ENCODE data around the gene MUC15. TPM values are rescaled to one million over a fixed set of nuclear protein-coding genes. Genes with fewer than 3 reads are reported as not detected.

MUC15 gene
- total and polyA plus RNA-seq, 2 of the 8 experiments (the other 6 are each of a cell fraction or from before 2014, with no cell fraction given) = not detected

DNA sequence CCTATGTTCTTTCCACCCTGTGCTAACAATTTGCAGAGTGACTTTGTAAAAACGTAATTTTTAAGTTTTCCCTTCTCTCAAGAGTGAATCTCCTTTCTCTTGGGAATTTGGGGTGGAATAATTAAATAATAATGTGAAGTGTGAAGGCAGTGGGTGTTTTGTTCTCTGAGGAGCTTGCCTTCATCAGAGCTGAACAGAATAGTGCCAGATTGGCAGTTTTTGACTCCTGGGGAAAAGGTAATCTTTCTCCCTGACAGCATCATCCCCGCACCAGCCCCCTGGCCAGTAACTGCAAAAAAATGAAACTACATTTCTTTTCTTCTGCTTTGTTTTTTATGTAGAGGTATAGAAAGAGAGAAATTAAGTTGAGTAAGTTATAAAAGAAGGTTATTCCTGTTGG lies 59.9 kb downstream of the MUC15 start:
- ChIA-PET POLR2A (ENCODE audit: partially characterized antibody) (no interaction called here), CTCF (ENCODE audit: partially characterized antibody) (interaction anchor here (1.5 kb wide), 1 partner anchor 228 kb away, joined by 5 read pairs; no protein-coding TSS in a partner anchor)
- Histone ChIP-seq H3K4ac (replicated peaks; ENCODE audit: insufficient read length, low read depth, low read length) (no peak overlapping the region), H3K27me3 (replicated peaks in 1 of 4; ENCODE audit: control insufficient read depth in 3 of 4, extremely low read depth in 1 of 4, insufficient read depth in 3 of 4, low read length in 3 of 4) (no peaks in the 10 kb centered on the region), H3K4me3 (ENCODE audit: extremely low read depth in 1 of 4, insufficient read depth in 2 of 4, low read depth in 3 of 4, low read length in 4 of 4) (no peak overlapping the region), H4K91ac (replicated peaks; ENCODE audit: insufficient read length, low read length) (no peak overlapping the region), H3K79me1 (ENCODE audit: low read depth, low read length) (no peaks in the 10 kb centered on the region), H4K20me1 (replicated peaks in 1 of 2; ENCODE audit: control insufficient read depth in 1 of 2, insufficient read depth in 2 of 2, low read length in 2 of 2) (no peaks in the 10 kb centered on the region), H4K5ac (ENCODE audit: insufficient read length, low read depth, low read length) (no peak overlapping the region), H3K36me3 (ENCODE audit: control insufficient read depth in 2 of 4, insufficient read depth in 4 of 4, low read length in 3 of 4) (no peaks in the 10 kb centered on the region), H2AFZ (ENCODE audit: low read length) (no peak overlapping the region), H2BK5ac (ENCODE audit: low read depth, low read length) (no peak overlapping the region), H4K8ac (ENCODE audit: extremely low read depth, insufficient read depth, low read length) (no peak overlapping the region), H3K9ac (replicated peaks in 1 of 4; ENCODE audit: extremely low read depth in 1 of 4, low read depth in 3 of 4, low read length in 3 of 4) (no peak overlapping the region), H3K9me3 (ENCODE audit: insufficient read depth in 2 of 2, low read depth in 1 of 2, low read length in 1 of 2) (no peaks in the 10 kb centered on the region), H3K14ac (ENCODE audit: insufficient read length) (no peak overlapping the region), H3K18ac (ENCODE audit: extremely low read depth, low read length) (no peak overlapping the region), H3K23me2 (ENCODE audit: low read depth, low read length) (no peaks in the 10 kb centered on the region), H3K56ac (replicated peaks; ENCODE audit: insufficient read length, low read depth, low read length) (no peak overlapping the region), H3K27ac (ENCODE audit: low read depth, low read length) (no peak overlapping the region), H3K4me1 (replicated peaks in 1 of 4; ENCODE audit: control insufficient read depth in 3 of 4, insufficient read depth in 4 of 4, low read length in 3 of 4) (no peaks in the 10 kb centered on the region), H3K79me2 (ENCODE audit: control insufficient read depth in 1 of 2, insufficient read depth in 2 of 2, low read length in 2 of 2) (no peaks in the 10 kb centered on the region), H2BK15ac (ENCODE audit: low read length) (no peak overlapping the region), H2BK12ac (ENCODE audit: low read depth, low read length) (no peak overlapping the region), H2AK5ac (ENCODE audit: low read depth, low read length) (no peak overlapping the region), H2BK20ac (ENCODE audit: low read length) (no peak overlapping the region), H3K23ac (ENCODE audit: insufficient read length) (no peak overlapping the region), H2BK120ac (replicated peaks; ENCODE audit: low read depth, low read length) (no peak overlapping the region), H3K4me2 (ENCODE audit: insufficient read depth in 1 of 2, low read depth in 2 of 2, low read length in 2 of 2) (no peak overlapping the region)
- 94% methylated on average over 2 of the region's 2 CpGs; no CpG with 5 or more reads in 1 of the 2 experiments for WGBS, 2 experiments (ENCODE audit: extremely low coverage in 1 of 2, insufficient coverage in 1 of 2, insufficient read length in 1 of 2, insufficient replicate concordance in 2 of 2, low coverage in 1 of 2, low lambda C conversion rate in 2 of 2, missing lambda C conversion rate in 1 of 2)
- FAIRE-seq = no peak
- DNase-seq (ENCODE audit: low read depth in 1 of 2, low spot score in 2 of 2) = no peak
- no peak for TF ChIP-seq FOSL1 (IDR thresholded peaks at IDR 0.05; ENCODE audit: insufficient read depth, low read depth, low read length)
- TF ChIP-seq SIRT6 (IDR thresholded peaks at IDR 0.05; ENCODE audit: low read length) = no peak
- TF ChIP-seq TAF1 (IDR thresholded peaks at IDR 0.05; ENCODE audit: low read depth, low read length) = no peak
- no peak for TF ChIP-seq SRF (IDR thresholded peaks at IDR 0.05; ENCODE audit: low read depth, low read length)
- TF ChIP-seq KDM4A (IDR thresholded peaks at IDR 0.05; ENCODE audit: low read depth, low read length, severe bottlenecking) = no peak
- no peak for TF ChIP-seq GABPA (IDR thresholded peaks at IDR 0.05; ENCODE audit: borderline replicate concordance, insufficient read depth, low read length)
- TF ChIP-seq EP300 (IDR thresholded peaks at IDR 0.05; ENCODE audit: borderline replicate concordance in 1 of 2, low read depth in 2 of 2, low read length in 2 of 2) = no peak
- no peak for TF ChIP-seq JUN (IDR thresholded peaks at IDR 0.05; ENCODE audit: low read depth, low read length)
- TF ChIP-seq ZNF274 (IDR thresholded peaks at IDR 0.05; ENCODE audit: borderline replicate concordance, extremely low read depth, low read length) = no peak
- no peak for TF ChIP-seq RFX5 (IDR thresholded peaks at IDR 0.05; ENCODE audit: borderline replicate concordance, low read depth, low read length)
- no peak for TF ChIP-seq CBX8 (IDR thresholded peaks at IDR 0.05; ENCODE audit: borderline replicate concordance, low read depth, low read length)
- TF ChIP-seq SAP30 (IDR thresholded peaks at IDR 0.05; ENCODE audit: insufficient read depth, insufficient replicate concordance, low read length) = no peak
- no peak for TF ChIP-seq CREB1 (IDR thresholded peaks at IDR 0.05)
